ENCODE data around the gene ST6GALNAC4.

Gene ST6GALNAC4

DNA sequence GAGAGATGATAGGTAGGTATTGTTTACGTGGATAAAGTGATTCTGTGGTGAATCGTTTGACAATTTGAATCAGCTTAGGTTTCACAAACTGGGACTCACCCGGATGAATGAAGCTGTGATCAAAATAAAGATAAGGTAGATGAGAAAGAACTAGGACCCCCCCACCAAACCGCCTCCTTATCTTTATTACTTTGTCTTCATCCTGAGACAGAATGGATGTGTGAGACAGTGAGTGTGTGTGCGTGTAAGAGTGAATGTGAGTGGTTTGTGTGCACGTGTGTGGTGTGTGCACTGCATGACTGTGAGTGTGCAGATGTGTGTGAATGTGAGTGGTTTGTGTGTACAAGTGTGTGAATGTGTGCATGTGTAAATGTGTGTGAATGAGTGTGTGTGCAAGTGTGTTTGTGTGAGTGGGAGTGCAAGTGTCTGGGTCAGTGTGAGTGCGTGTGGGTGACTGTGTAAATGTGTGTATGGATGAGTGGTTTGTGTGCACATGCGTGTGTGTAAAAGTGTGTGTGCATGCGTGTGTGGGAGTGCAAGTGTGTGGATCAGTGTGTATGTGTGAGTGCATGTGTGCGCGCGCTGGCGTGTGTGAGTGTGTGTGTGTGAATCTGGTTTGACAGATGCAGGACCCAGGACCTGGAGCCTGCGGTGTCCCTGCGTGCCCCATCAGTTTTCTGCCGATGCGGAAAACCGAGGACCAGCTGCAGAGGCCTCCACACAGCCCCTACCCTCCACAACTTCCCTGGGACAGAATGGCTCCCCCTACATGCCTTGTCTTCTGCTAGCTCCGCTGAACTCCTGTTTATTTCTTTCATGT is 51.0 kb downstream of the ST6GALNAC4 start:
- H3K4me3 ChIP-seq (replicated peaks; ENCODE audit: low read depth, low read length), result no peak overlapping the region
- no peak for DNase-seq (ENCODE audit: extremely low read depth, low read depth)
- TF ChIP-seq, protein P1, sequence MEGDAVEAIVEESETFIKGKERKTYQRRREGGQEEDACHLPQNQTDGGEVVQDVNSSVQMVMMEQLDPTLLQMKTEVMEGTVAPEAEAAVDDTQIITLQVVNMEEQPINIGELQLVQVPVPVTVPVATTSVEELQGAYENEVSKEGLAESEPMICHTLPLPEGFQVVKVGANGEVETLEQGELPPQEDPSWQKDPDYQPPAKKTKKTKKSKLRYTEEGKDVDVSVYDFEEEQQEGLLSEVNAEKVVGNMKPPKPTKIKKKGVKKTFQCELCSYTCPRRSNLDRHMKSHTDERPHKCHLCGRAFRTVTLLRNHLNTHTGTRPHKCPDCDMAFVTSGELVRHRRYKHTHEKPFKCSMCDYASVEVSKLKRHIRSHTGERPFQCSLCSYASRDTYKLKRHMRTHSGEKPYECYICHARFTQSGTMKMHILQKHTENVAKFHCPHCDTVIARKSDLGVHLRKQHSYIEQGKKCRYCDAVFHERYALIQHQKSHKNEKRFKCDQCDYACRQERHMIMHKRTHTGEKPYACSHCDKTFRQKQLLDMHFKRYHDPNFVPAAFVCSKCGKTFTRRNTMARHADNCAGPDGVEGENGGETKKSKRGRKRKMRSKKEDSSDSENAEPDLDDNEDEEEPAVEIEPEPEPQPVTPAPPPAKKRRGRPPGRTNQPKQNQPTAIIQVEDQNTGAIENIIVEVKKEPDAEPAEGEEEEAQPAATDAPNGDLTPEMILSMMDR (IDR thresholded peaks at IDR 0.05; ENCODE audit: low read depth, low read length, missing control alignments), result no peak

DNA sequence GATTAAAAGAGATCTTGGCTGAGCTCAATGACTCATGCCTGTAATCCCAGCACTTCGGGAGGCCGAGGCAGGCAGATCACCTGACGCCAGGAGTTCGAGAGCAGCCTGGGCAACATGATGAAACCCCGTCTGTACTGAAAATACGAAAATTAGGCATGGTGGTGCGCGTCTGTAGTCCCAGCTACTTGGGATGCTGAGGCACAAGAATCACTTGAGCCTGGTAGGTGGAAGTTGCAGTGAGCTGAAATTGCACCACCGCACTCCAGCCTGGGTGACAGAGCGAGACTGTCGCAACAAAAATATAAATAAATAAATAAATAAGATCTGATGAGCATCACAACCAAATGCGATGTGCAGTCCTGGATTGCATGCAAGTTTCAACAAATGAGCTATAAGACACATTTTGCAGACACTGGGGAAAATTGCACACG is 53.6 kb downstream of the ST6GALNAC4 start:
- no peak for DNase-seq (ENCODE audit: extremely low read depth, low read depth)
- TF ChIP-seq, protein P1 (IDR thresholded peaks at IDR 0.05; ENCODE audit: low read depth, low read length, missing control alignments), result no peak
- H3K4me3 ChIP-seq (replicated peaks; ENCODE audit: low read depth, low read length), result no peak overlapping the region

DNA sequence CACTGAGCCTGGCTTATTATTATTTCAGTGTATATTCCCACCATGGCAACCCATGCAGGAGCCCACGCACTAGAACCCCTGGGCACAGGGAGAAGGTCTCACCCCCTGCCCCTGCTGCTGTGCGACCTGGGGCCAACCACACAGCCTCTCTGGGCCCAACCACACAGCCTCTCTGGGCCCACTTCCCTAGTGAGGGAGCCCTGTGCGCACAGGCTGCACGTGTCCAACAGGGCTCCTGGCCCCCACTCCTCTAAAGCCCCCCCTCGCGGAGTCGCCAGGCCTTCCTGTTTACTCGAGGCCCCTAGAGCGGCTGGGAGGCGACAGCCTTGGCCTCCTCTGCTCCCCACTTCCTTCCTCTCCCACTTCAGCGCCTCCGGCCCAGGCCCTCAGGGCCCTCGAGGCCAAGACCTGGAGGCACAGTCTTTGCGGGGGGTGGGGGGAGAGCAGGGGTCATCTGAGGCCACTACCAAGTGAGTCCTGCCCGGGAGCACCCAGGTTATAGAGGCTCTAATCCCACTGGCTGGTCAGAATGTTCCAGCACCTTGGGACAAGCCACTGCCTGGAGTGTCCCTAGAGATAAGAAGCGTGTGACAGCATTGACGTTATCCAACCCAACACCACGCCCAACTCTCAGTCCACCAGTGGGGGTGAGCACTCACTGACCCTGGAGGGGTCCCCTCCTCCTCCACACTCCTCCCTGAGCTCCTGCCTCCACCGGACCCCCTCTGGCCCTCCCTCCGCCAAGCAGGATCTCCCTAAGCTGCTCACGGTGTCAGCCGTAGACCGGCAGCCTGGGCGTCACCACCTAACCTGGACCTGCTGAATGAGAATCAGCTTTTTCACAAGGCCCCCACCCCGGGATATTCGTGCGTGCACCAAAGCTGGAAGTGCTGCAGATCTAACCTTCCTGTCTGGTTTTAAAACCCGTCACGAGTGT is 54.5 kb downstream of the ST6GALNAC4 start:
- H3K4me3 ChIP-seq (replicated peaks; ENCODE audit: low read depth, low read length), result no peak overlapping the region
- DNase-seq (ENCODE audit: extremely low read depth, low read depth), result no peak
- TF ChIP-seq, protein P1 (IDR thresholded peaks at IDR 0.05; ENCODE audit: low read depth, low read length, missing control alignments), result no peak

DNA sequence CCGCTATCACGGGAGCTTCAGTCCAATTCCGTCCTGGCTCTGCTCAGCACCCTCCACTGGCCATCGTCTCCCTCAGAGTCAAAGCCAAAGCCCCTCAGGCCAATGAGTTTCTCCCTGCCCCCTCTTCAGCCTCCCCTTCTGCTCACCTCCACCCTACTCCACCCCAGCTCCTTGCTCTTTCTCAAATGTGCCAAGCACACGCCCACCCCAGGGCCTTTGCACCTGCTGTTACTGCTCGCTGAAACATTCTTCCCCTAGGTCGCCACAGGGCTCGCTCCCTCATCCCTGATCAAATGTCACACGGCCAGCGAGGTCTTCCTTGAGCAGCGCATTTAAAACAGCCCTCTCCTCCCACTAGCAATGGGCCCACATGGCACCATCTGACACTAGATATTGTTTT is 56.1 kb downstream of the ST6GALNAC4 start:
- no peak for DNase-seq (ENCODE audit: extremely low read depth, low read depth)
- TF ChIP-seq, protein P1 (IDR thresholded peaks at IDR 0.05; ENCODE audit: low read depth, low read length, missing control alignments), result no peak
- H3K4me3 ChIP-seq (replicated peaks; ENCODE audit: low read depth, low read length), result no peak overlapping the region

DNA sequence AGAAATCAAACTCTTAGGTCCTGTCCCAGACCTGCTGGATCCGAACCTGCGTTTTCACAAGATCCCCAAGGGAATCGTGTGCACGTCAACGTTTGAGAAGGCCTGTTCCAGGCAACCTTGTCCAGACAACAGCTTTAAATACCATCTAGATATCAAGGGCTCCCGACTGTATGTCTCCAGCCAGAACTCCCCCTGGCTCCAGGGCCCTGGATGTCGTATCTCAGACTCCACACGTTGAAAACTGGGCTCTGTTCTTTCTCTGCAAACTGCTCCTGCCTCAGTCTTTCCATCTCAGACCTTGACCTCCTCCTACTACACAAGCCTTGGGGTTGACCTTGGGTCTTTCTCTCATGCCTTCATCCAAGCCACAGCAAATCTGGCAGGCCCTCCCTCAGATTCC is 56.6 kb downstream of the ST6GALNAC4 start:
- TF ChIP-seq, protein P1 (IDR thresholded peaks at IDR 0.05; ENCODE audit: low read depth, low read length, missing control alignments), result no peak
- no peak for DNase-seq (ENCODE audit: extremely low read depth, low read depth)
- H3K4me3 ChIP-seq (replicated peaks; ENCODE audit: low read depth, low read length), result no peak overlapping the region

DNA sequence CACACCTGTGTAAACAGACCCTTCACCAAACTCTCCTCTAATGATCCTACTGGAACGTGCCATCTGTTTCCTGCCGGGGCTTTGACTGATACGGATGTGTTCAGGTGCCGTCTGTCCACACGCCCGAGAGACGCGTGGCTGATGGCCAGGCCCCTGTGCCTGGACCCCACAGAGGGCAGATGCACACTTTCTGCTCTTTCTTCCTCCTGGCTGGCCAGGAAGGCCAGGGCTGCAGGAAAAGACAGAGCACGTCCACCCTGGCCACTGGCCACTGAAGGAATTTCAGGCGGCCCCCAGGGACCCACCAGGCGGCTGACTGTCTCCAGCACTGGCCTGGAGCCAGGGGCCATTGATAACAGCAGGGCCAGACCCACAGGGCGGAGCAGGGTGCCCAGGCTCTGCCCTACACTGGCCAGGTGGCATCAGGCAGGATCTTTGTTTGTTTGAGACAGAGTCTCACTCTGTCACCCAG is 58.8 kb downstream of the ST6GALNAC4 start:
- no peak for DNase-seq (ENCODE audit: extremely low read depth, low read depth)
- TF ChIP-seq, protein P1 (IDR thresholded peaks at IDR 0.05; ENCODE audit: low read depth, low read length, missing control alignments), result no peak
- no peak overlapping the region for H3K4me3 ChIP-seq (replicated peaks; ENCODE audit: low read depth, low read length)

Measured in HFF-Myc (cell line).